NCI-H226 (cell line): ENCODE measurements around the gene CNIH3.

Experiments used
- DNase-seq: peaks from one replicate; pipeline ENCODE4 v3.0.0-alpha.2; 2015

Gene CNIH3

GRCh38 chr1:224782281-224783000, 166.3 kb downstream of the CNIH3 start:
- no peak for DNase-seq

GRCh38 chr1:224783006-224783651, 167.0 kb downstream of the CNIH3 start:
- no peak for DNase-seq

DNA sequence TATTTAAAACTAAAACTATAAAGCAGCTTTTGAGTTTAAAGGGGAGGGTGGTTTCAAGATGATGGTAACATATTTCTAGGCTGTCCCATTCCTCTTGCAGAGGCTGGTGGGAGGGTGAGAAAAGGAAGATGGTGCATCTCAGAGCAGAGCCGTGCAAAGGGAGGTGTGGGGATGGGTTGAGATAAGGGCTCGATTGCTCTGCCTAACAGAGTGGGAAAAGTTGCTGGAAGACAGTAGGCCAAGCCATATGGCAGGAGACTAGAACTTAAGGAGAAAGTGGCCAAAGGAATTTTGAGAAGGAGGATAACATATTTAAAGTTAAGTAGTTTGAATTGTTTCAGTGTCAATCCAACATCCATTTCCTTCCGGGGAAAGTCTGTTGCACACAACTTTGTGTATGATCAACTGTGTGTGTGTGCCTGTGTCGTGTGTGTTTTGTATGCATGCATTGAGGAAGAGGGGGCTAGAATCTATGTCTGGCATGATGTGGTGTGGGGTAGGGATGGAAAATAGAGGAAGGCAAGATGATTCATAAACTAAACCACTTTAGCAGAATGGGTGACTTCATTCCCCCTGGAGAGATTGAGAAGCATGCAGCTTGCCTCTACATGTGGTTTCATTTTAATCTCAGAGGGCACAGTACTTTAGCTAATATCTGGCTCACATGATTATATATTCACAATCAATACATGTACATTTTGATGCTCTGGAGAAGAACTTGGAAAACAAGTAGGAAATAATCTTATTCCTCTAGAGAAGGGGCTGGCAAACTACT, 168.3 kb downstream of the CNIH3 start:
- no peak for DNase-seq

GRCh38 chr1:224785040-224785328, 168.9 kb downstream of the CNIH3 start:
- DNase-seq: no peak

- DNase-seq: no peak
Observed at GRCh38 chr1:224785622-224786021, 169.5 kb downstream of the CNIH3 start.

- no peak for DNase-seq
Observed at GRCh38 chr1:224786533-224787250, 170.6 kb downstream of the CNIH3 start.

GRCh38 chr1:224789311-224789710, 173.2 kb downstream of the CNIH3 start:
- DNase-seq: no peak
